Measurements from ENCODE around the gene SDK1.

- TF ChIP-seq CTCF (tag by site-specific recombination; IDR thresholded peaks at IDR 0.05) (no peak), REST (tag by site-specific recombination; IDR thresholded peaks at IDR 0.05) (no peak), PBX3 (CRISPR knock-in tag; IDR thresholded peaks at IDR 0.05) (no peak), ZNF513 (tag by site-specific recombination; IDR thresholded peaks at IDR 0.05) (no peak), ZNF473 (tag by site-specific recombination; IDR thresholded peaks at IDR 0.05) (no peak), ZNF654 (tag by site-specific recombination; IDR thresholded peaks at IDR 0.05; ENCODE audit: low read depth) (no peak)
Measured at GRCh38 chr7:3960942-3961341, 659.9 kb downstream of the SDK1 start.

Measured in HEK293 (cell line).